K562 (cell line): ENCODE data around the gene TRIP12. TPM values are rescaled to one million over a fixed set of nuclear protein-coding genes. Genes with fewer than 3 reads are reported as not detected.

ENCODE experiments used
- ATAC-seq: fragments of 200-7000 bp; cut with Tn5 transposase; 3 replicates; pipeline ENCODE4 v1.9.1; 2020; ENCODE audit warnings: moderate library complexity
- BruUV-seq: library from RNA; stranded (reverse); fragments of 400-500 nt; replicated peaks from 2 replicates; lab custom pipeline; 2021; lab: Mats Ljungman, UMichigan
- CTCF ChIA-PET: fragments of 300-600 bp; formaldehyde crosslinking; extraction: SDS; loops from one replicate; lab custom pipeline; 2021; ENCODE audit warnings: low intra/inter-chr PET ratio; lab: Yijun Ruan, JAX
- POLR2A ChIA-PET: fragments of 300-600, 350-650 bp; sonication (Branson Sonifier 250); formaldehyde crosslinking; extraction: SDS; loops from one replicate; lab custom pipeline; 2021; ENCODE audit warnings: antibody characterized with exemption, inconsistent platforms; lab: Yijun Ruan, JAX
- DNase-seq, 4 experiments: peaks; one replicate each; pipeline versions ENCODE4 v3.0.0 to v3.0.0-alpha.2; 2011 to 2018; ENCODE audit warnings: low spot score in 3 of 4, mixed read lengths in 3 of 4; ENCODE audit errors: extremely low read depth in 1 of 4
- FAIRE-seq: peaks from 2 replicates; lab custom pipeline; 2011; peaks lifted over from hg19 to GRCh38; lab: Jason Lieb, UNC
- H2AFZ ChIP-seq: 2 replicates; pipeline ENCODE4 v1.6.0; 2011; ENCODE audit warnings: low read depth, low read length, control low read depth, inconsistent platforms
- H3K27ac ChIP-seq: fragments of 200-600 bp; 3 replicates; pipeline ENCODE4 v1.8.0; 2011; ENCODE audit warnings: low read depth, mild to moderate bottlenecking, control low read depth, inconsistent platforms, low read length, moderate library complexity, mixed read lengths; ENCODE audit errors: extremely low read depth
- H3K27me3 ChIP-seq, 2 experiments: fragments of 300-600 bp in 1 of 2; 2 replicates in 1 of 2; 3 replicates in 1 of 2; pipeline versions ENCODE4 v1.6.0 to v1.8.0; 2011; ENCODE audit warnings: inconsistent platforms in 2 of 2, low read length in 2 of 2, mild to moderate bottlenecking in 1 of 2, mixed read lengths in 1 of 2, moderate library complexity in 1 of 2; ENCODE audit not compliant: control insufficient read depth in 2 of 2, insufficient read depth in 2 of 2
- H3K36me3 ChIP-seq: fragments of 300-600 bp; 3 replicates; pipeline ENCODE4 v1.8.0; 2011; ENCODE audit warnings: mild to moderate bottlenecking, low read length, inconsistent platforms; ENCODE audit not compliant: control insufficient read depth, insufficient read depth
- H3K4me1 ChIP-seq, 2 experiments: fragments of 200-600 bp in 1 of 2; replicated peaks in 1 of 2; 2 replicates in 1 of 2; 3 replicates in 1 of 2; pipeline versions ENCODE4 v1.5.1 to v1.8.0; 2011; ENCODE audit warnings: inconsistent platforms in 2 of 2, low read length in 2 of 2, mild to moderate bottlenecking in 1 of 2, mixed read lengths in 1 of 2, moderate library complexity in 1 of 2; ENCODE audit not compliant: control insufficient read depth in 2 of 2, insufficient read depth in 2 of 2
- H3K4me2 ChIP-seq: 2 replicates; pipeline ENCODE4 v1.6.1; 2011; ENCODE audit warnings: low read length, control low read depth, inconsistent platforms, mixed read lengths; ENCODE audit not compliant: insufficient read depth
- H3K4me3 ChIP-seq: fragments of 200-600 bp; sonication (generic), shearing (Covaris generic); 2 replicates; pipeline ENCODE4 v1.5.1; 2016; ENCODE audit warnings: control low read depth, inconsistent platforms
- H3K79me2 ChIP-seq: fragments of 200-600 bp; 3 replicates; pipeline ENCODE4 v1.8.0; 2011; ENCODE audit warnings: low read length, inconsistent platforms; ENCODE audit not compliant: control insufficient read depth, insufficient read depth
- H3K9ac ChIP-seq, 2 experiments: 2 replicates each; pipeline versions ENCODE4 v1.6.0 to v1.6.1; 2011; ENCODE audit warnings: low read depth in 2 of 2, low read length in 2 of 2, control low read depth in 1 of 2, inconsistent platforms in 1 of 2, mild to moderate bottlenecking in 1 of 2, mixed read lengths in 1 of 2; ENCODE audit not compliant: insufficient read depth in 1 of 2
- H3K9me1 ChIP-seq: one replicate; pipeline ENCODE4 v1.6.0; 2011; ENCODE audit warnings: inconsistent platforms, mild to moderate bottlenecking, low read length, moderate library complexity; ENCODE audit not compliant: control insufficient read depth, insufficient read depth
- H3K9me3 ChIP-seq: replicated peaks from 2 replicates; pipeline ENCODE4 v1.5.1; 2011; ENCODE audit warnings: low read depth, low read length, inconsistent platforms; ENCODE audit not compliant: control insufficient read depth, insufficient read depth
- H4K20me1 ChIP-seq: replicated peaks from 2 replicates; pipeline ENCODE4 v1.6.1; 2011; ENCODE audit warnings: low read length, inconsistent platforms, mixed read lengths; ENCODE audit not compliant: control insufficient read depth, insufficient read depth
- BMI1 ChIP-seq: fragments of 150-350 bp; IDR thresholded peaks from 2 replicates; pipeline ENCODE4 v1.6.1; 2014; ENCODE audit warnings: low read length
- CEBPB ChIP-seq: fragments of 450-650 bp; IDR thresholded peaks from 2 replicates; pipeline ENCODE4 v1.6.1; 2016; ENCODE audit warnings: missing genetic modification characterization, missing compliant biosample characterization
- E2F4 ChIP-seq: sonication (generic); formaldehyde crosslinking; IDR thresholded peaks from 2 replicates; pipeline ENCODE4 v1.8.0; 2022; ENCODE audit warnings: mild to moderate bottlenecking, low read depth, missing genetic modification reagents
- MCM7 ChIP-seq, 2 experiments: fragments of 450-650 bp; IDR thresholded peaks; 2 replicates each; pipeline ENCODE4 v1.6.1; 2016 to 2018
- SMARCA5 ChIP-seq: fragments of 450-650 bp; IDR thresholded peaks from 2 replicates; pipeline ENCODE4 v1.6.1; 2016
- WGBS: fragments of 100-300 bp; shearing (Covaris generic); methylation state at CpG from one replicate; pipeline ENCODE4 v1.1.6; 2016; ENCODE audit warnings: low coverage, mixed read lengths; ENCODE audit not compliant: insufficient coverage; ENCODE audit errors: missing lambda C conversion rate; 5-methylcytosine and 5-hydroxymethylcytosine counted together
- in situ Hi-C: fragments of 300-500 bp; cut with MboI; formaldehyde crosslinking; loops from 4 replicates; pipeline ENCODE4 v1.15.0; 2018; ENCODE audit warnings: inconsistent platforms, mixed read lengths
- intact Hi-C: fragments of 100-400 bp; cut with micrococcal nuclease; formaldehyde crosslinking; loops from 2 replicates; pipeline ENCODE4 v1.14.2; 2022
- polyA plus RNA-seq, 8 experiments: library from polyadenylated mRNA; depleted of rRNA in 4 of 8; stranded (reverse) in 5 of 8; unstranded in 3 of 8; fragments of >200 nt; fragmentation: Nextera tagmentation in 2 of 8; fragmentation: Illumina TruSeq in 1 of 8; extraction: Ambion mirVana in 2 of 8; extraction: Trizol in 1 of 8; gene quantifications; 2 replicates each; pipeline versions ENCODE4 v1.2.1 to v1.2.3, GENCODE V29; 2011 to 2014; ENCODE audit warnings: inconsistent platforms in 1 of 8, missing spikeins in 1 of 8
- total RNA-seq, 7 experiments: library from RNA; depleted of rRNA in 6 of 7; stranded (reverse); fragments of >200 nt in 6 of 7; fragmentation: Illumina TruSeq in 2 of 7; extraction: Trizol in 2 of 7; gene quantifications; 2 replicates each; pipeline versions ENCODE4 v1.2.1 to v1.2.3, GENCODE V29; 2011 to 2021; ENCODE audit warnings: low replicate concordance in 1 of 7

The TRIP12 gene
- total and polyA plus RNA-seq, 9 of the 15 experiments (the other 6 are each of a cell fraction or from before 2014, with no cell fraction given) = 15.2 to 131 (median 80.1) TPM

GRCh38 chr2:229858351-229858750, 63.5 kb downstream of the TRIP12 start:
- 95% methylated on average over 3 of the region's 3 CpGs for WGBS
- peaks cover 31% of the 10 kb centered on the region for H3K79me2 ChIP-seq
- no peak for DNase-seq
- no peak overlapping the region for H3K4me2 ChIP-seq
- no peaks in the 10 kb centered on the region for H3K9me3 ChIP-seq
- ATAC-seq = no peak
- TF ChIP-seq SMARCA5 (no peak), CEBPB (tag) (peak; percentile 29; the same call in 1 of the 2 replicates)
- BruUV-seq = no TSS peak
- no peak for FAIRE-seq
- peaks cover 46% of the 10 kb centered on the region; the same call in 2 of the 3 replicates for H3K36me3 ChIP-seq
- H3K9ac ChIP-seq = no peak overlapping the region
- ChIA-PET CTCF (no interaction called here), POLR2A (no interaction called here)
- H4K20me1 ChIP-seq = no peaks in the 10 kb centered on the region
- H2AFZ ChIP-seq = no peak overlapping the region
- H3K4me3 ChIP-seq = no peak overlapping the region
- in situ Hi-C loops (no loop called here), intact Hi-C loops (no loop called here)
- no peaks in the 10 kb centered on the region for H3K27me3 ChIP-seq
- H3K9me1 ChIP-seq = no peaks in the 10 kb centered on the region
- H3K27ac ChIP-seq = no peak overlapping the region
- H3K4me1 ChIP-seq = 0 out of 5 replicates have a peak, but pooled peaks cover 0 to 1% of the 10 kb centered on the region in 2 experiments

GRCh38 chr2:229857634-229858033, 64.2 kb downstream of the TRIP12 start:
- no peaks in the 10 kb centered on the region for H3K27me3 ChIP-seq
- H3K36me3 ChIP-seq = peaks cover 49% of the 10 kb centered on the region; the same call in 2 of the 3 replicates
- ATAC-seq = no peak
- BruUV-seq = no TSS peak
- ChIA-PET CTCF (no interaction called here), POLR2A (interaction anchor here (0.6 kb wide), 1 partner anchor 18 kb away, joined by 3 read pairs; no protein-coding TSS in a partner anchor)
- no peak for DNase-seq
- no peak overlapping the region for H3K9ac ChIP-seq
- intact Hi-C loops (no loop called here), in situ Hi-C loops (no loop called here)
- TF ChIP-seq BMI1 (no peak), E2F4 (CRISPR knock-in tag) (no peak), MCM7 (IDR thresholded peaks at IDR 0.05) (no peak)
- H3K79me2 ChIP-seq = peaks cover 32% of the 10 kb centered on the region
- no peak for FAIRE-seq
- H3K4me3 ChIP-seq = no peak overlapping the region
- H3K4me1 ChIP-seq = peaks cover 0 to 3% of the 10 kb centered on the region in 2 experiments; a peak in 2 of 5 replicates
- no peaks in the 10 kb centered on the region for H3K9me1 ChIP-seq
- H4K20me1 ChIP-seq = no peaks in the 10 kb centered on the region
- H3K4me2 ChIP-seq = no peak overlapping the region
- H2AFZ ChIP-seq = no peak overlapping the region
- H3K9me3 ChIP-seq = no peaks in the 10 kb centered on the region
- H3K27ac ChIP-seq = no peak overlapping the region
- 100% methylated on average over 1 of the region's 1 CpG for WGBS
